GM12878 (cell line): ENCODE measurements around the gene CHAMP1. TPM values are rescaled to one million over a fixed set of nuclear protein-coding genes. Genes with fewer than 3 reads are reported as not detected.

Experiments used
- BCLAF1 ChIP-seq: fragments of 450-650 bp; IDR thresholded peaks from 2 replicates; pipeline ENCODE4 v1.6.1; 2017; ENCODE audit warnings: antibody characterized with exemption, mild to moderate bottlenecking, moderate library complexity
- CBX5 ChIP-seq: sonication (generic); IDR thresholded peaks from 2 replicates; pipeline ENCODE4 v1.6.1; 2016; ENCODE audit warnings: low read depth, moderate library complexity, mild to moderate bottlenecking, inconsistent platforms
- CHD4 ChIP-seq: fragments of 200-600 bp; sonication (generic); IDR thresholded peaks from 2 replicates; pipeline ENCODE4 v1.6.1; 2016; ENCODE audit warnings: mild to moderate bottlenecking
- ESRRA ChIP-seq: IDR thresholded peaks from 2 replicates; pipeline ENCODE4 v1.6.1; 2012; ENCODE audit warnings: mild to moderate bottlenecking, low read length, improper control_type of control experiment
- ETV6 ChIP-seq, 2 experiments: fragments of 450-650 bp in 1 of 2; IDR thresholded peaks in 1 of 2; conservative IDR thresholded peaks in 1 of 2; 2 replicates each; pipeline ENCODE4 v1.6.1; 2014; ENCODE audit warnings: antibody characterized with exemption in 1 of 2, borderline replicate concordance in 1 of 2, low read depth in 1 of 2, mild to moderate bottlenecking in 1 of 2, moderate library complexity in 1 of 2
- MTA3 ChIP-seq: IDR thresholded peaks from 2 replicates; pipeline ENCODE4 v1.6.1; 2012; ENCODE audit warnings: low read length, inconsistent platforms, borderline replicate concordance
- NFIC ChIP-seq: IDR thresholded peaks from 2 replicates; pipeline ENCODE4 v1.6.1; 2012; ENCODE audit warnings: low read depth, mild to moderate bottlenecking, inconsistent platforms, low read length, moderate library complexity
- NFYB ChIP-seq: IDR thresholded peaks from 2 replicates; pipeline ENCODE4 v1.6.1; 2011; ENCODE audit warnings: low read depth, mild to moderate bottlenecking, low read length, improper control_type of control experiment, moderate library complexity; ENCODE audit not compliant: insufficient read depth
- POLR2A ChIP-seq: IDR thresholded peaks from 2 replicates; pipeline ENCODE4 v1.6.1; 2011; ENCODE audit warnings: low read depth, mild to moderate bottlenecking, low read length
- POLR2AphosphoS5 ChIP-seq: IDR thresholded peaks from 2 replicates; pipeline ENCODE4 v1.6.1; 2011; ENCODE audit warnings: mild to moderate bottlenecking, low read length, inconsistent platforms
- SP1 ChIP-seq: IDR thresholded peaks from one replicate; pipeline ENCODE4 v1.6.1; 2011; ENCODE audit warnings: low read depth, low read length
- TBL1XR1 ChIP-seq: IDR thresholded peaks from 2 replicates; pipeline ENCODE4 v1.6.1; 2012; ENCODE audit warnings: low read depth, low read length, improper control_type of control experiment
- TCF7 ChIP-seq: IDR thresholded peaks from 2 replicates; pipeline ENCODE4 v1.6.1; 2014; ENCODE audit warnings: antibody characterized with exemption, borderline replicate concordance
- WRNIP1 ChIP-seq: IDR thresholded peaks from 2 replicates; pipeline ENCODE4 v1.6.1; 2011; ENCODE audit warnings: low read depth, low read length, improper control_type of control experiment, borderline replicate concordance
- polyA plus RNA-seq, 11 experiments: library from polyadenylated mRNA; depleted of rRNA in 4 of 11; unstranded in 6 of 11; stranded (reverse) in 5 of 11; fragments of >200 nt; fragmentation: Nextera tagmentation in 4 of 11; fragmentation: Illumina TruSeq in 1 of 11; extraction: Ambion mirVana in 4 of 11; extraction: Trizol in 1 of 11; gene quantifications; 1 replicate in 1 of 11; 2 replicates in 10 of 11; pipeline versions ENCODE4 v1.2.1 to v1.2.3, GENCODE V29; 2011 to 2016; ENCODE audit warnings: inconsistent platforms in 2 of 11, missing spikeins in 2 of 11, low read depth in 1 of 11
- total RNA-seq, 4 experiments: library from RNA; depleted of rRNA in 3 of 4; stranded (reverse); fragments of >200 nt in 3 of 4; fragmentation: Illumina TruSeq in 1 of 4; extraction: Trizol in 1 of 4; gene quantifications; 2 replicates each; pipeline versions ENCODE4 v1.2.1 to v1.2.3, GENCODE V29; 2013 to 2021
- TF ChIP-seq, protein P1 (sequence below): fragments of 450-650 bp; IDR thresholded peaks from 2 replicates; pipeline ENCODE4 v1.6.1; 2017; ENCODE audit warnings: mild to moderate bottlenecking
- TF ChIP-seq, protein P2 (sequence below): fragments of 450-650 bp; IDR thresholded peaks from 2 replicates; pipeline ENCODE4 v1.6.1; 2018; ENCODE audit warnings: borderline replicate concordance, mild to moderate bottlenecking; ENCODE audit not compliant: partially characterized antibody

Gene CHAMP1
- total and polyA plus RNA-seq, 10 of the 15 experiments (the other 5 are each of a cell fraction or from before 2014, with no cell fraction given) = 1.1 to 54.8 (median 23.9) TPM

DNA sequence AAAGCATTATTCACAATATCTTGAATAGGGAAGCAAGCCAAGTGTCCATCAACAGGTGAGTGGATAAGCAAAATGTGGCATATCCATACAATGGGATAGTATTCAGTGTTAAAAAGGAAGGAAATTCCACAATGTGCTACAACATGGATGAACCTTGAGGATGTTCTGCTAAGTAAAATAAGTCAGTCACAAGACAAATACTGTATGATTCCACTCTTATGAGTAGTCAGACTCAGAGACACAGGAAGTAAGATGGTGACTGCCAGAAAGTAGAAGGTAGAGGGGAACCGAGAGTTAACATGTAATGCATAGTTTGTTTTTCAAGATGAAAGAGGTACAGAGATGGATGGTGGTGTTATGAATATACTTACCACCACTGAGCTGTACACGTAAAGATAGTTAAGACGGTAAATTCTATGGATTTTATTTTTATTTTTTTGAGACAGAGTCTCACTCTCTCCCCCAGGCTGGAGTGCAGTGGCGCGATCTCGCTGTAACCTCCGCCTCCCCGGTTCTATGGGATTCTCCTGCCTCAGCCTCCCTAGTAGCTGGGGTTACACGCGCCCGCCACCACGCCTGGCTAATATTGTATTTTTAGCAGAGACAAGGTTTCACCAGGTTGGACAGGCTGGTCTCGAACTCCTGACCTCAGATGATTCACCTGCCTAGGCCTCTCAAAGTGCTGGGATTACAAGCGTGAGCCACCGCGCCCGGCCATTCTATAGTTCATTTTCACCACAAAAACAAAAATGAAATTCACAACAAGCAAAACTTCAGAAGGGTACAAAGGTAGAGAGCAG lies 1.0 kb upstream of the CHAMP1 start (continued):
- TF ChIP-seq POLR2AphosphoS5 (peak; percentile 65), MTA3 (peak; percentile 60; the same call in 1 of the 2 replicates), POLR2A (peak; percentile 28; the same call in 1 of the 2 replicates), SP1 (no peak), BCLAF1 (peak; percentile 85), CHD4 (no peak), NFIC (peak; percentile 43; the same call in 1 of the 2 replicates), CBX5 (no peak), ETV6 (conservative IDR thresholded peaks at IDR 0.05 in 1 of 2, IDR thresholded peaks at IDR 0.05 in 1 of 2; ENCODE audit: borderline replicate concordance in 1 of 2, low read depth in 1 of 2) (no peak; a peak in 1 of 4 replicates), WRNIP1 (no peak), ESRRA (0 out of 2 replicates have a peak, but pooled peaks have one; percentile 32), TBL1XR1 (no peak), NFYB (no peak), TCF7 (peak; percentile 83)
- TF ChIP-seq, protein P1, sequence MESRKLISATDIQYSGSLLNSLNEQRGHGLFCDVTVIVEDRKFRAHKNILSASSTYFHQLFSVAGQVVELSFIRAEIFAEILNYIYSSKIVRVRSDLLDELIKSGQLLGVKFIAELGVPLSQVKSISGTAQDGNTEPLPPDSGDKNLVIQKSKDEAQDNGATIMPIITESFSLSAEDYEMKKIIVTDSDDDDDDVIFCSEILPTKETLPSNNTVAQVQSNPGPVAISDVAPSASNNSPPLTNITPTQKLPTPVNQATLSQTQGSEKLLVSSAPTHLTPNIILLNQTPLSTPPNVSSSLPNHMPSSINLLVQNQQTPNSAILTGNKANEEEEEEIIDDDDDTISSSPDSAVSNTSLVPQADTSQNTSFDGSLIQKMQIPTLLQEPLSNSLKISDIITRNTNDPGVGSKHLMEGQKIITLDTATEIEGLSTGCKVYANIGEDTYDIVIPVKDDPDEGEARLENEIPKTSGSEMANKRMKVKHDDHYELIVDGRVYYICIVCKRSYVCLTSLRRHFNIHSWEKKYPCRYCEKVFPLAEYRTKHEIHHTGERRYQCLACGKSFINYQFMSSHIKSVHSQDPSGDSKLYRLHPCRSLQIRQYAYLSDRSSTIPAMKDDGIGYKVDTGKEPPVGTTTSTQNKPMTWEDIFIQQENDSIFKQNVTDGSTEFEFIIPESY = no peak
- TF ChIP-seq, protein P2, sequence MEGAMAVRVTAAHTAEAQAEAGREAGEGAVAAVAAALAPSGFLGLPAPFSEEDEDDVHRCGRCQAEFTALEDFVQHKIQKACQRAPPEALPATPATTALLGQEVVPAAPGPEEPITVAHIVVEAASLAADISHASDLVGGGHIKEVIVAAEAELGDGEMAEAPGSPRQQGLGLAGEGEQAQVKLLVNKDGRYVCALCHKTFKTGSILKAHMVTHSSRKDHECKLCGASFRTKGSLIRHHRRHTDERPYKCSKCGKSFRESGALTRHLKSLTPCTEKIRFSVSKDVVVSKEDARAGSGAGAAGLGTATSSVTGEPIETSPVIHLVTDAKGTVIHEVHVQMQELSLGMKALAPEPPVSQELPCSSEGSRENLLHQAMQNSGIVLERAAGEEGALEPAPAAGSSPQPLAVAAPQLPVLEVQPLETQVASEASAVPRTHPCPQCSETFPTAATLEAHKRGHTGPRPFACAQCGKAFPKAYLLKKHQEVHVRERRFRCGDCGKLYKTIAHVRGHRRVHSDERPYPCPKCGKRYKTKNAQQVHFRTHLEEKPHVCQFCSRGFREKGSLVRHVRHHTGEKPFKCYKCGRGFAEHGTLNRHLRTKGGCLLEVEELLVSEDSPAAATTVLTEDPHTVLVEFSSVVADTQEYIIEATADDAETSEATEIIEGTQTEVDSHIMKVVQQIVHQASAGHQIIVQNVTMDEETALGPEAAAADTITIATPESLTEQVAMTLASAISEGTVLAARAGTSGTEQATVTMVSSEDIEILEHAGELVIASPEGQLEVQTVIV = no peak
- TF ChIP-seq, all 136 proteins: peak for 37
